Femur (tissue), 1 donor: ENCODE results near the gene TMEM233.

Experiments
- DNase-seq: peaks from one replicate; pipeline ENCODE4 v3.0.0-alpha.2; 2017

Gene TMEM233

DNA sequence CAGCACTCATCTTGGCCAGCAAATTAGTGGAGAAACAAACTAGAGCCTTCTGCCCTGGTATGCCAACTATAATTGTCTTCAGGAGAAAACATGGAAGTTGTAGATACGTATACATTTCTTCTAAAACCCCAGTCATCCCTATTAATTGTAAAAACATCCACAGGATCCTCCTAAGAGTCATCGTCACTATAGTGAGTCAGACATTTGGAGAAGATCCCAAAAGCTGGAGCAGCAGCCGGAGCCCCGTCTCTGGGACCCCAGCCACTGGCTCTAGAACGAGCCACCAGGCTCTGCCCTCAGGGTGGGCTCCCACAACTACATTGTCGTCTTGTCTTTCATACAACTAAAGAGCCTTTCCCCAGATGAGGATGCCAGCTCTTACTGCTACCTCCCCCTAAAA, 89.8 kb downstream of the TMEM233 start:
- no peak for DNase-seq

DNA sequence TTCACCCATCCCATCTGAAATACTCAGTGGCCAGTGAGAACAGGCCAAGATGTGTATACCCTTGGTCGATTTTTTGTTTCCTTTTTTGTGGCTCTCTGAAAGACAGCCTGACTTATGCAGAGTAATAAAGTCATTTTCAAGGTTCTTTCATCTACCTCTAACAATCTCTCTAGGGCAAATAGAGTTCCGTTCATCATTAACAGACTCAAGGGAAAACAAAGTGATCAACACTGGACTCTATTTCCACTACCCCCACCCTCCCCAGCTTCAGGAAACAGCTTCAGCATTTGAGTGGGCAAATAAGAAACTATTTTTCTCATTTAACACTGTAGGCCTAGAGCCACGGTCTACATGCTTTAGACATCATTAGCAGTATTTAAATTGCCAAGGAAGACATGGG, 90.2 kb downstream of the TMEM233 start:
- DNase-seq, result no peak

- DNase-seq, result no peak
Observed at GRCh38 chr12:119684711-119685369, 91.3 kb downstream of the TMEM233 start.

DNA sequence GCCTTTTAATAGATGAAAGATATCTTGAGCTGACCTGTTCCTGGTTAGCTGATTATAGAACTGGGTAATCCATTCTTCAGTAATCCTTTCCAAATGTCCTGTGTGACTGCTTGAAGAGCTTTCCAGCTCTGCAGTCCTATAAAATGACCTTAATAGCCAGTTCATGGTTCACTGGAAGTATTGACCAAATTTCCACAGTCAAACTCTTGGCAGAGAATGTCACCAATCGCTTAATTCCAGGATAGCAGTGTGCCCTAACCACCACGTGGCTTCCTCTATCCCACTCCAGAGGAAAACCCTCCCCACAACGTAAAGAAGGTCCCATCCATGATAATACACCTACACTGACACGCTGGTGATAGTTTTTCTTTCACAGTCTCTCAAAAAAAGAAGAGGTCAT, 91.8 kb downstream of the TMEM233 start:
- no peak for DNase-seq

DNA sequence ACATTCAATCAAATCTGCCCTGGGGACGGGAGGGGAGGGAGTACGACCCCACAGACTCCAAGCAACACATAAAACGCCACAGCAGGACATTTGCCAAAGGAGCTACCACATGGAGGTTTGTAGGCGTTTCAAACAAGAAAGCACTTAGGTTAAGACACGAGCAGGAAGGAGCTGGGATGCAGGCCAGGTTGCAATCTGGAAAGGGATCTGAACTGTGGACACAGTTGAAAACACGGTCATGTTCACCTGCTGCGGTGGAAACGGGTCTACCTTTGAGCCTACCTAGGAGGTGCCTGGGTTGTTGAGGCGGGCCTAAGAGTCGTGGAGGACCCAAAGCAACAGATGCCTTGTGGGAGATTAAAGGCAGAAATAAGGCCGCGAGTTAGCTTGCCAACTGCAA, 92.8 kb downstream of the TMEM233 start:
- DNase-seq, result no peak

- DNase-seq, result no peak
Observed at GRCh38 chr12:119686776-119687175, 93.2 kb downstream of the TMEM233 start.

- peak; percentile 44 for DNase-seq
Observed at GRCh38 chr12:119687406-119687805, 93.8 kb downstream of the TMEM233 start.

DNA sequence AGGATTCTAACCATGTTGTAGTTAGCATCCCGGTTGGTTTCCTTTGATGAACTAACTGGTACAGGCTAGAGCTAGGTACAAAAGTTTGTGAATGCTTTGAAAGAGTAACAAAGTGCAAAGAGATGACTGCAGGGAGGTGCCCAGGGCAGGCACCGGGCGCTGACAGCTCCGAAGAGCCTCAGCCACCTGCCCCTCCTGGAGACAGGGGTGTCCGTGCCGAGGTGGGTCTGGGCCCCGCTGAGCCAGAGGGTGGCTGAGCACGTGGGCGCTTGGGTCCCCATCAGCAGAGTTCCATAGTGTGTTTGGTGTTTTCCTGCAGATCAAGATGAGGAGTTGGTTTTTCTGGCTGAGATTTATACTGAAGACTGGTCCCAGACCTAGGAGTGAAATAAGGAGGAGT, 94.3 kb downstream of the TMEM233 start:
- DNase-seq, result no peak

GRCh38 chr12:119689935-119690500, 96.4 kb downstream of the TMEM233 start:
- DNase-seq, result no peak

DNA sequence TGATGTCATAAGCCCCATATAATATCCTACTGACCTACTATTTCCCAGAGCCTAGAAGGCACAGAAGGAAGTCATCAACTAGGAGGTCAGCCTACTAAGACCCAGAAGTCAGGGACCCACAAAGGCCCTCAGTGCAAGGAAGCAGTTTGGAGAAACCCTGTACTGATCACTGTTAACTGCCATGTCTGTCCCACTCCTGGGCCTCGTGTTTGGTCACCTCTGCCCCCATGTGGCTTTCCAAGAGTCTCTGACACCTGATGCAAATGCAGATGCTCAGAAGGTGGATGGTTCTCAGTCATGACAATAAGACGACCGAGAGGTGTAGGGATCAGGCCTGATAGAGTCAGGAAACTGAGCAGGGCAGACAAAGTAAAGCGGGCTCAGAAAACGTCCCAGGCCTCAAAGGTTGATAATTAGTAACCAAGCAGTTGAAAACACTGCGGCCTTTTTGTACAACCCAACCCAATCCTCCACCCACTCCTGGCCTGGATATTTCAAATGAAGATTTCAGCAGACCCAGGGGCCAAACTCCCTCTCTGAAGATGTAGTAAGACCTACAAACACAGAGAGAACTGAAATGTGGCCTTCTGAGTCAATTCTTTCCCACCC, 97.7 kb downstream of the TMEM233 start:
- no peak for DNase-seq

DNA sequence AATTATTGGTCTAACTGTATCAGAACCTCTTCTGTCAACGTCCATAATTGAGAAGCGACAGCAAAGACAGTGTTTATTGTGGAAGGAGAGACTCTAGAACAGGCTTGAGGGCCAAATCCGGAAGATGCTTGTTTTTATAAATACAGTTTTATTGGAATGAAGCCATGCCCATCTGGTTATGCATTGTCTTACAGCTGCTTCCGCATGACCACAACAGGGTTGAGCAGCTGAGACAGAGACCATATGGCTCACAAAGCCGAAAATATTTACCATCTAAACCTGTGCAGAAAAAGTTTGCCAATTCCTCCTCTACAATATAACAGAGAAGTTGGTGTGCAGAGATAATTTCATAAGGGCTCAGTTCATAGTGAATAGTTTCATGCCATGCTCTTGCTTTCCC, 98.8 kb downstream of the TMEM233 start:
- no peak for DNase-seq
